GM12878 (cell line): ENCODE data around the gene DENND1A.

Experiments
- EZH2 ChIP-seq: IDR thresholded peaks from 2 replicates; pipeline ENCODE4 v1.6.1; 2012; ENCODE audit warnings: low read depth, mild to moderate bottlenecking, control low read depth, inconsistent platforms, low read length, borderline replicate concordance; ENCODE audit not compliant: control insufficient read depth
- MYC ChIP-seq: IDR thresholded peaks from 2 replicates; pipeline ENCODE4 v1.6.1; 2011; ENCODE audit warnings: mild to moderate bottlenecking, low read length, moderate library complexity, inconsistent platforms; ENCODE audit not compliant: insufficient read depth, insufficient replicate concordance, insufficient read length, severe bottlenecking
- PAX5 ChIP-seq: IDR thresholded peaks from 2 replicates; pipeline ENCODE4 v1.6.1; 2011; ENCODE audit warnings: low read depth, low read length, borderline replicate concordance
- POLR2A ChIP-seq: IDR thresholded peaks from 2 replicates; pipeline ENCODE4 v1.6.1; 2011; ENCODE audit warnings: low read depth, mild to moderate bottlenecking, low read length
- POLR2AphosphoS2 ChIP-seq: IDR thresholded peaks from 2 replicates; pipeline ENCODE4 v1.6.1; 2011; ENCODE audit warnings: low read depth, mild to moderate bottlenecking, low read length, improper control_type of control experiment, moderate library complexity
- SIN3A ChIP-seq: IDR thresholded peaks from 2 replicates; pipeline ENCODE4 v1.6.1; 2012; ENCODE audit warnings: low read depth, low read length, improper control_type of control experiment
- SMAD1 ChIP-seq: fragments of 450-650 bp; IDR thresholded peaks from 2 replicates; pipeline ENCODE4 v1.6.1; 2018; ENCODE audit warnings: mild to moderate bottlenecking, low read depth; ENCODE audit not compliant: partially characterized antibody
- SMC3 ChIP-seq: IDR thresholded peaks from 2 replicates; pipeline ENCODE4 v1.6.1; 2011; ENCODE audit warnings: low read length, improper control_type of control experiment, borderline replicate concordance
- SP1 ChIP-seq: IDR thresholded peaks from one replicate; pipeline ENCODE4 v1.6.1; 2011; ENCODE audit warnings: low read depth, low read length
- TARDBP ChIP-seq: IDR thresholded peaks from 2 replicates; pipeline ENCODE4 v1.6.1; 2016; ENCODE audit warnings: borderline replicate concordance
- YY1 ChIP-seq: IDR thresholded peaks from 2 replicates; pipeline ENCODE4 v1.6.1; 2011; ENCODE audit warnings: low read depth, mild to moderate bottlenecking, low read length
- TF ChIP-seq, protein P1 (sequence below): IDR thresholded peaks from 2 replicates; pipeline ENCODE4 v1.6.1; 2012; ENCODE audit warnings: low read depth, low read length, improper control_type of control experiment
- TF ChIP-seq, protein P2 (sequence below), 3 experiments: IDR thresholded peaks in 2 of 3; conservative IDR thresholded peaks in 1 of 3; 2 replicates each; pipeline ENCODE4 v1.5.1; 2011; ENCODE audit warnings: low read depth in 3 of 3, low read length in 3 of 3, mild to moderate bottlenecking in 3 of 3, control low read depth in 2 of 3, moderate library complexity in 2 of 3, inconsistent platforms in 1 of 3, mixed read lengths in 1 of 3; ENCODE audit not compliant: control insufficient read depth in 2 of 3, insufficient read depth in 1 of 3; ENCODE audit errors: extremely low read depth in 1 of 3

DNA sequence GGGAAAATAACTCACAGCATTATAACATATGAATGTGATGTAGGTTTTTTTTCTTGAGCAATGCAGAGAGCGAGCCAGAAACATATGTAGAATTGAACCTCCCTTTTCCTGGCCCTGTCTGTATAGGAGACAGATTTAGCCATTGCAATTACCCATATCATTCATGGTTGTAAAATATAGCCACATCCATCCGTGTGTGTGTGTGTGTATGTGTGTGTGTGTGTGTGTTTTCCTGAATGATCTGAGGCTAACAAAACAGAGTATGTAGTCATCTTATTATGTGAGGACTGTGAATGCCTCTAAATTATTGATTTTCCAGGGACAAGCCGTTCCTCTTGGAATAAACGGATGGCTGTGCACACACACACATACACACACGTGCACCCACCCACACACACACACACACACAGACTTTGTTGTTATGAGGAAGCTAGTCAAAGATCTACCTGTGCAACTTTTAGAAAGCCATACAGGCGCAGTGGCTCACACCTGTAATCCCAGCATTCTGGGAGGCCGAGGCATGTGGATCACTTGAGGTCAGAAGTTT, 11.7 kb upstream of the DENND1A start:
- no peak for TF ChIP-seq TARDBP
- TF ChIP-seq, protein P1, sequence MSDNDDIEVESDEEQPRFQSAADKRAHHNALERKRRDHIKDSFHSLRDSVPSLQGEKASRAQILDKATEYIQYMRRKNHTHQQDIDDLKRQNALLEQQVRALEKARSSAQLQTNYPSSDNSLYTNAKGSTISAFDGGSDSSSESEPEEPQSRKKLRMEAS: no peak
- no peak for TF ChIP-seq PAX5
- TF ChIP-seq POLR2A: no peak
- TF ChIP-seq, protein P2, sequence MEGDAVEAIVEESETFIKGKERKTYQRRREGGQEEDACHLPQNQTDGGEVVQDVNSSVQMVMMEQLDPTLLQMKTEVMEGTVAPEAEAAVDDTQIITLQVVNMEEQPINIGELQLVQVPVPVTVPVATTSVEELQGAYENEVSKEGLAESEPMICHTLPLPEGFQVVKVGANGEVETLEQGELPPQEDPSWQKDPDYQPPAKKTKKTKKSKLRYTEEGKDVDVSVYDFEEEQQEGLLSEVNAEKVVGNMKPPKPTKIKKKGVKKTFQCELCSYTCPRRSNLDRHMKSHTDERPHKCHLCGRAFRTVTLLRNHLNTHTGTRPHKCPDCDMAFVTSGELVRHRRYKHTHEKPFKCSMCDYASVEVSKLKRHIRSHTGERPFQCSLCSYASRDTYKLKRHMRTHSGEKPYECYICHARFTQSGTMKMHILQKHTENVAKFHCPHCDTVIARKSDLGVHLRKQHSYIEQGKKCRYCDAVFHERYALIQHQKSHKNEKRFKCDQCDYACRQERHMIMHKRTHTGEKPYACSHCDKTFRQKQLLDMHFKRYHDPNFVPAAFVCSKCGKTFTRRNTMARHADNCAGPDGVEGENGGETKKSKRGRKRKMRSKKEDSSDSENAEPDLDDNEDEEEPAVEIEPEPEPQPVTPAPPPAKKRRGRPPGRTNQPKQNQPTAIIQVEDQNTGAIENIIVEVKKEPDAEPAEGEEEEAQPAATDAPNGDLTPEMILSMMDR (IDR thresholded peaks at IDR 0.05 in 2 of 3, conservative IDR thresholded peaks at IDR 0.05 in 1 of 3; ENCODE audit: control insufficient read depth in 2 of 3, extremely low read depth in 1 of 3, insufficient read depth in 1 of 3, low read depth in 3 of 3, low read length in 3 of 3): no peak
- no peak for TF ChIP-seq SIN3A
- TF ChIP-seq SP1: no peak
- no peak for TF ChIP-seq SMAD1
- TF ChIP-seq SMC3: no peak
- no peak for TF ChIP-seq POLR2AphosphoS2
- no peak for TF ChIP-seq EZH2
- TF ChIP-seq YY1: no peak
- TF ChIP-seq MYC: no peak
